Peyer's patch (tissue), 4 donors: ENCODE data around the gene SUPT3H.

Source experiments
- POLR2A ChIP-seq, 2 donors: fragments of 450-650 bp; IDR thresholded peaks; one replicate each; pipeline ENCODE4 v1.5.1; 2017; ENCODE audit warnings: antibody characterized with exemption in 2 of 2, mild to moderate bottlenecking in 2 of 2, moderate library complexity in 2 of 2
- TF ChIP-seq, protein P1 (sequence below), 6 experiments: fragments of 450-650 bp in 4 of 6; fragments of 200-600 bp in 2 of 6; sonication (generic) in 1 of 6; IDR thresholded peaks; one replicate each; pipeline ENCODE4 v1.5.1; 2017 to 2019; ENCODE audit warnings: antibody characterized with exemption in 6 of 6, mild to moderate bottlenecking in 3 of 6, moderate library complexity in 1 of 6

DNA sequence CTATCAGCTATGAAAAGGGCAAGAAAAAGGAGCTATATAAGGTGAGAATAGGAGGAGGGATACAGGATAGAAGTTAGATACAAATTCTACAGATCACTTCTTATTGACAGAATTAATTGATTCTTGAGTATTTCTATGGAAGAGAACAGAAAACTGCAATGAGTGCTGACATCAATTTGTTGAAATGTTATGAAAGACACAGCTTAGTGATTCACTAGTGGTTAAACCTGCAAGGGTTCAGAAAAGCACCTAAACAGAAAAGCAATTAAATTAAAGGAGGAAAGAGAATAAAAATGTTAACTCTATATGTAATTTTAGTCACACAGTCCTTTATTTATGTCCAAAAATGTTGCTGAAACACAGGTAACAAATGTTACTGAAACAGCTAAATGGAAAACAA lies 304.0 kb downstream of the SUPT3H start:
- TF ChIP-seq, protein P1, sequence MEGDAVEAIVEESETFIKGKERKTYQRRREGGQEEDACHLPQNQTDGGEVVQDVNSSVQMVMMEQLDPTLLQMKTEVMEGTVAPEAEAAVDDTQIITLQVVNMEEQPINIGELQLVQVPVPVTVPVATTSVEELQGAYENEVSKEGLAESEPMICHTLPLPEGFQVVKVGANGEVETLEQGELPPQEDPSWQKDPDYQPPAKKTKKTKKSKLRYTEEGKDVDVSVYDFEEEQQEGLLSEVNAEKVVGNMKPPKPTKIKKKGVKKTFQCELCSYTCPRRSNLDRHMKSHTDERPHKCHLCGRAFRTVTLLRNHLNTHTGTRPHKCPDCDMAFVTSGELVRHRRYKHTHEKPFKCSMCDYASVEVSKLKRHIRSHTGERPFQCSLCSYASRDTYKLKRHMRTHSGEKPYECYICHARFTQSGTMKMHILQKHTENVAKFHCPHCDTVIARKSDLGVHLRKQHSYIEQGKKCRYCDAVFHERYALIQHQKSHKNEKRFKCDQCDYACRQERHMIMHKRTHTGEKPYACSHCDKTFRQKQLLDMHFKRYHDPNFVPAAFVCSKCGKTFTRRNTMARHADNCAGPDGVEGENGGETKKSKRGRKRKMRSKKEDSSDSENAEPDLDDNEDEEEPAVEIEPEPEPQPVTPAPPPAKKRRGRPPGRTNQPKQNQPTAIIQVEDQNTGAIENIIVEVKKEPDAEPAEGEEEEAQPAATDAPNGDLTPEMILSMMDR (IDR thresholded peaks at IDR 0.05), result no peak
- no peak for TF ChIP-seq POLR2A (IDR thresholded peaks at IDR 0.05)
